NCI-H774 (cell line): Measurements from ENCODE around the gene HPGD.

Source experiments
- DNase-seq: peaks from one replicate; lab custom pipeline; 2025; lab: John Stamatoyannopoulos, UW

The HPGD gene

GRCh38 chr4:174474457-174475075 is 47.7 kb downstream of the HPGD start:
- DNase-seq = no peak

GRCh38 chr4:174467107-174467506 is 55.2 kb downstream of the HPGD start:
- DNase-seq = no peak

- DNase-seq = no peak
These were observed 57.3 kb downstream of the HPGD start for GRCh38 chr4:174464949-174465348.

GRCh38 chr4:174461466-174462106 is 60.7 kb downstream of the HPGD start:
- DNase-seq = no peak

- no peak for DNase-seq
These were observed 61.6 kb downstream of the HPGD start for GRCh38 chr4:174460684-174461083.

- DNase-seq = no peak
These were observed 64.8 kb downstream of the HPGD start for GRCh38 chr4:174457468-174457867.

- DNase-seq = no peak
These were observed 67.3 kb downstream of the HPGD start for GRCh38 chr4:174454815-174455473.

GRCh38 chr4:174451718-174452296 is 70.5 kb downstream of the HPGD start:
- no peak for DNase-seq

- no peak for DNase-seq
These were observed 71.5 kb downstream of the HPGD start for GRCh38 chr4:174450786-174451125.

GRCh38 chr4:174449944-174450785 is 72.1 kb downstream of the HPGD start:
- no peak for DNase-seq

GRCh38 chr4:174449152-174449551 is 73.1 kb downstream of the HPGD start:
- DNase-seq = no peak

GRCh38 chr4:174444390-174444789 is 77.9 kb downstream of the HPGD start:
- DNase-seq = no peak
